Neural crest cell (in vitro differentiated cells): ENCODE results near the gene SETD7. TPM values are rescaled to one million over a fixed set of nuclear protein-coding genes. Genes with fewer than 3 reads are reported as not detected.

Experiments used
- DNase-seq: peaks from one replicate; pipeline ENCODE4 v3.0.0; 2021; ENCODE audit warnings: low read depth, mixed read lengths, low spot score
- H3K27ac Mint-ChIP-seq: one replicate; pipeline ENCODE4 v1.8.0; 2021; ENCODE audit warnings: mild to moderate bottlenecking, mixed read lengths; ENCODE audit not compliant: unreplicated experiment
- H3K27me3 Mint-ChIP-seq: 2 replicates; pipeline ENCODE4 v1.8.0; 2021; ENCODE audit warnings: low read depth, mild to moderate bottlenecking, mixed read lengths
- H3K36me3 Mint-ChIP-seq: 2 replicates; pipeline ENCODE4 v1.8.0; 2021; ENCODE audit warnings: low read depth, mild to moderate bottlenecking, mixed read lengths
- H3K4me1 Mint-ChIP-seq: 2 replicates; pipeline ENCODE4 v1.8.0; 2021; ENCODE audit warnings: mixed read lengths
- H3K4me3 Mint-ChIP-seq: one replicate; pipeline ENCODE4 v1.8.0; 2021; ENCODE audit warnings: mild to moderate bottlenecking, mixed read lengths
- H3K9me3 Mint-ChIP-seq: 2 replicates; pipeline ENCODE4 v1.8.0; 2021; ENCODE audit warnings: mixed read lengths
- long read RNA-seq: library from polyadenylated mRNA; unstranded; transcript quantifications from one replicate; pipeline ENCODE4 v2.0.0, GENCODE V29; 2020
- total RNA-seq: library from RNA; stranded (reverse); gene quantifications from 2 replicates; pipeline ENCODE4 v1.2.1, GENCODE V29; 2021
- TF ChIP-seq, protein P1 (sequence below): fragments of 200-600 bp; sonication (generic); conservative IDR thresholded peaks from 2 replicates; pipeline ENCODE4 v1.5.0; 2021; ENCODE audit warnings: antibody characterized with exemption, mild to moderate bottlenecking

SETD7 gene
- total RNA-seq: 11.1 and 11.4 TPM in 2 replicates
- long read RNA-seq, full-length matches to known transcripts: 3 of 9 reads
- long read RNA-seq, partial matches to known transcripts: 1 of 9 reads
- long read RNA-seq, other reads (novel, unspliced or antisense): 5 of 9 reads

DNA sequence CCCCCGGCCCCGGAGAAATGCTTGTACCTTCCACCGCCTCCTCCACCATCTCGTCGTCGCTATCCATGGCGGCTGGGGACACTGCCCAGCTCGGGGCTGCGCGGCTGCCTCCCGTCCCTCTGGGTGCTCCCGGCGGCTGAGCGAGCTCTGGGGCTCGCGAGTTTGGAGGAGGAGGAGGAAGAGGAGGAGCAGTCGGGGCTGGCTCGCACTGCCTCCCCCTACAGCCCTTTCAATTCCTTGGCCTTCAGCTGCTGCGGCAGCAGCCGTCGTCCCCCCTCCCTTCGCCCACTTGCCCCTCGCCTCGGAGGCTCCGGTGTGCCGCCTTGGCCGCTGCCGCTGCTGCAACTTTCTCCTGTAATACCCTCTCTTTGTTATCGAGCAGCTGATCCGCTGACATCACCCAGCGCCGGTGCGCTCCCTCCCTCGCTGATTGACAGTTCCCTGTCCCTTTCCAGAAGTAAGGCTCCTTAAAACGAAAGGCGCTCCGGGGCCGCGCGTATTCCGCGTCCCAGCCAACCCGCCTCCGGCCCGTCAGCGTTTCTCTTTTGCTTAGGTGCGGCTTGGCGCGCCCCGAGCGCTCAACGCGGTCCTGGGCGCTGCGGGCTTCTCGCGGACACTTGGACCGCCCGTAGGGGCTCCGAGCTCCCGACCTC is at the start of gene SETD7:
Gene SETD7, minus strand, starts transcription at position 149 of the 653 bp plus-strand sequence. Its CDS starts 82 bp downstream, at position 67.
- H3K36me3 Mint-ChIP-seq: no peaks in the 10 kb centered on the region
- DNase-seq: peak; percentile 51
- peak within 1 kb of the TSS; percentile 98 for H3K4me3 Mint-ChIP-seq
- H3K27ac Mint-ChIP-seq: peak within 1 kb of the TSS; percentile 99
- TF ChIP-seq, protein P1, sequence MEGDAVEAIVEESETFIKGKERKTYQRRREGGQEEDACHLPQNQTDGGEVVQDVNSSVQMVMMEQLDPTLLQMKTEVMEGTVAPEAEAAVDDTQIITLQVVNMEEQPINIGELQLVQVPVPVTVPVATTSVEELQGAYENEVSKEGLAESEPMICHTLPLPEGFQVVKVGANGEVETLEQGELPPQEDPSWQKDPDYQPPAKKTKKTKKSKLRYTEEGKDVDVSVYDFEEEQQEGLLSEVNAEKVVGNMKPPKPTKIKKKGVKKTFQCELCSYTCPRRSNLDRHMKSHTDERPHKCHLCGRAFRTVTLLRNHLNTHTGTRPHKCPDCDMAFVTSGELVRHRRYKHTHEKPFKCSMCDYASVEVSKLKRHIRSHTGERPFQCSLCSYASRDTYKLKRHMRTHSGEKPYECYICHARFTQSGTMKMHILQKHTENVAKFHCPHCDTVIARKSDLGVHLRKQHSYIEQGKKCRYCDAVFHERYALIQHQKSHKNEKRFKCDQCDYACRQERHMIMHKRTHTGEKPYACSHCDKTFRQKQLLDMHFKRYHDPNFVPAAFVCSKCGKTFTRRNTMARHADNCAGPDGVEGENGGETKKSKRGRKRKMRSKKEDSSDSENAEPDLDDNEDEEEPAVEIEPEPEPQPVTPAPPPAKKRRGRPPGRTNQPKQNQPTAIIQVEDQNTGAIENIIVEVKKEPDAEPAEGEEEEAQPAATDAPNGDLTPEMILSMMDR: no peak
- H3K27me3 Mint-ChIP-seq: peaks cover 43% of the 10 kb centered on the region
- no peaks in the 10 kb centered on the region for H3K9me3 Mint-ChIP-seq
- peaks cover 63% of the 10 kb centered on the region for H3K4me1 Mint-ChIP-seq

DNA sequence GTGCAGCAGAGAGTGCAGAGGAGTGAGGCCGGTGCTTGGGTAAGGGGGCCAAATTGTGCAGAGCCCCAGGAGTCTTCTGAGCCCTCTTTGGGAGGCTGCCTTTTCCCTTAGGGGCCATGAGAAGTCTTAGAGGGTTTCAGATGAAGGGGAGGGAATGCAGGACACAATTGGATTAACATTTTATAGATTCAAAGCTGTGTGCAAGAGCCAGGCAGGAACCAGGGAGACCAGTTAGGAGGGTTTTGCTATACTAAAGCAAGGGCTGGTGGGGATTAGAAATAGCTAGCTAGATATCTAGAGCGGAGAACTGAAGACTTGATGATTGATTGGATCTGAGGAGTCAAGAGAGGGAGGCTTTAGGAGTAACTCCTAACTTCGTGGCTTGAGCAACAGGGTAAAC is 49.5 kb upstream of the SETD7 start:
- DNase-seq: no peak
- Mint-ChIP-seq H3K4me1 (peaks cover 7% of the 10 kb centered on the region), H3K4me3 (no peak overlapping the region), H3K27me3 (no peaks in the 10 kb centered on the region), H3K9me3 (no peaks in the 10 kb centered on the region), H3K36me3 (no peaks in the 10 kb centered on the region), H3K27ac (no peak overlapping the region)
- TF ChIP-seq, protein P1: no peak

- Mint-ChIP-seq H3K36me3 (no peaks in the 10 kb centered on the region), H3K27ac (no peak overlapping the region), H3K4me1 (peaks cover 7% of the 10 kb centered on the region), H3K27me3 (no peaks in the 10 kb centered on the region), H3K4me3 (no peak overlapping the region), H3K9me3 (no peaks in the 10 kb centered on the region)
- TF ChIP-seq, protein P1: peak; percentile 77
- peak; percentile 57 for DNase-seq
Observed at GRCh38 chr4:139603576-139604410, 47.8 kb upstream of the SETD7 start.

DNA sequence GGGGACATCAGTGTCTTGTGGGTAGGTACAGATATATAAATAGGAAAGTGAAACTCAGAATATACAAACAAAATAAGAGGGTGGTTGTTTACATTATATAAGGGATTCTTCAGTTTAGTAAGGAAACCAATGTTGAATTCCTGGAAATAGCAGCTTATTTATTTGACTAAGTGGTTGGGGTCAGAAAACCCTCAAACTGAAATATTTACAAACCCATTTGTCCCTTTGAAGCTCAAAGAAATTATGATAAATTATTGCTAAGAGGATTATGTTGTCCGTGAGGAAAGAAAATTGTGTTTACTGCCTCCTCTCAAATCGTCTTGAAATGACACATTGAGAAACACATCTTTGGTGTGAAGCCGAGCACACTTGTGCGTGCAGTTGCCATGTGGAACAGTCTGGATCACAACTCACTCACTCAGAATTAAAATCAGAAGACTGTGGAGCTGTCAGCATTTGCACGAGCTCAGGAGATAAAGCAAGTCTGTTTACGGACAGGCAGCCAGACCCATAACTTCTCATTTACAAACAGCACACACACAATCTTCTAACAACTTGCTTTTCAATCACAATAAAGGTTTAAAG is 46.8 kb upstream of the SETD7 start:
- Mint-ChIP-seq H3K27me3 (no peaks in the 10 kb centered on the region), H3K4me1 (peaks cover 7% of the 10 kb centered on the region), H3K4me3 (no peak overlapping the region), H3K9me3 (no peaks in the 10 kb centered on the region), H3K36me3 (no peaks in the 10 kb centered on the region), H3K27ac (no peak overlapping the region)
- TF ChIP-seq, protein P1: no peak
- no peak for DNase-seq

DNA sequence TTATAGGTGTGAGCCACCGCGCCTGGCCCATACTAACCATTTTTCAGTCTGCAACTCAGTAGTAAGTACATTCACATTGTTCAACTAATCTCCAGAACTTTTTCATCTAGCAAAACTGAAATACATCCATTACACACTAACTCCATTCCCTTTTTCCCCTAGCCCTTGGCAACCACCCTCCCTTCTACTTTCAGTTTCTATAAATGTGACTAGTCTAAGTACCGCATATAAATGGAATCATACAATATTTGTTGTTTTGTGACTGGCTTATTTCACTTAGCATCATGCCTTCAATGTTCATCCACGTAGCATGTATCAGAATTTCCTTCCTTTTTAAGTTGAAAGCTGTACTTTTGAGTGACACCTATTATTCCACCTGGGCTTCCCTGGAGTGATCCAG is 44.6 kb upstream of the SETD7 start:
- no peak overlapping the region for H3K27ac Mint-ChIP-seq
- H3K9me3 Mint-ChIP-seq: no peaks in the 10 kb centered on the region
- H3K36me3 Mint-ChIP-seq: no peaks in the 10 kb centered on the region
- TF ChIP-seq, protein P1: no peak
- no peak for DNase-seq
- peaks cover 20% of the 10 kb centered on the region for H3K4me1 Mint-ChIP-seq
- no peaks in the 10 kb centered on the region for H3K27me3 Mint-ChIP-seq
- no peak overlapping the region for H3K4me3 Mint-ChIP-seq
